Daoy (cell line): ENCODE measurements around the gene PCCB. TPM values are rescaled to one million over a fixed set of nuclear protein-coding genes. Genes with fewer than 3 reads are reported as not detected.

Source experiments
- DNase-seq: peaks from one replicate; pipeline ENCODE4 v3.0.0-alpha.2; 2015; ENCODE audit warnings: low read depth
- total RNA-seq: library from RNA; depleted of rRNA; stranded (reverse); fragments of >200 nt; shearing (Covaris generic); gene quantifications from 2 replicates; pipeline ENCODE4 v1.2.3, GENCODE V29; 2014; rRNA removed

The PCCB gene
- total RNA-seq = 65.7 and 85.3 TPM in 2 replicates

GRCh38 chr3:136250059-136250902, at the start of gene PCCB:
PCCB (plus strand) TSS chr3:136250340; CDS start chr3:136250376, 36 bp downstream.
- DNase-seq = peak; percentile 96

DNA sequence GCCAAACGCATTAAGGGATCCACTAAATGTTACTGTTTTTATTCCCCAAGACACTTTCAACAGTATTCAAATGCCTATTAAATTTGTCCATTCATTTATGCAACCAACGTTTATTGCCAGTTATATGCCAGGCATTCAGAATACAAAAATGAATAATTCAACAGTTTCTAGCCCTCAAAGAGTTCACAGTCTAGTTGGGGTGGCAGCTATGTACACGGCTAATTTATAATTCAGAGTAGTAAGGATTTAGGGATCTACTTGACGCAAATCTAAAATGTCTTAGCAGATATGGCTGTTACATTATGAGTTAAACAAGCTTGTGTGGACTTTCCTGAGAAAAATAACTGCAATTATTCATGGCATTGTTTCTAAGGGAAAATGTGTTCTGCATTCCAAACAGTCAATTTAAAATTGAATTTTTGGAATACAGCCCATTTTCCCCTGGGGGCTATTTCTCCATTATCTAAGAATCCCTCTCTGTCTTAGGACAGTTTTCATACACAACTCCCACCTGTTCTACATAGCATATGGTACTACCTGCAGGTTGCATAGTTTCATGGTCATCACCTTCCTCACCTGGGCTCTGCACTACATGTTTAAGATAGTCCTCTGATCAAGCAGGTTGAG, 42.5 kb upstream of the PCCB start:
- no peak for DNase-seq

- DNase-seq = peak; percentile 25
Measured at GRCh38 chr3:136209921-136210320, 40.2 kb upstream of the PCCB start.

GRCh38 chr3:136211547-136211946, 38.6 kb upstream of the PCCB start:
- DNase-seq = no peak

- peak; percentile 11 for DNase-seq
Measured at GRCh38 chr3:136222746-136223145, 27.4 kb upstream of the PCCB start.

GRCh38 chr3:136232413-136232812, 17.7 kb upstream of the PCCB start:
- no peak for DNase-seq

DNA sequence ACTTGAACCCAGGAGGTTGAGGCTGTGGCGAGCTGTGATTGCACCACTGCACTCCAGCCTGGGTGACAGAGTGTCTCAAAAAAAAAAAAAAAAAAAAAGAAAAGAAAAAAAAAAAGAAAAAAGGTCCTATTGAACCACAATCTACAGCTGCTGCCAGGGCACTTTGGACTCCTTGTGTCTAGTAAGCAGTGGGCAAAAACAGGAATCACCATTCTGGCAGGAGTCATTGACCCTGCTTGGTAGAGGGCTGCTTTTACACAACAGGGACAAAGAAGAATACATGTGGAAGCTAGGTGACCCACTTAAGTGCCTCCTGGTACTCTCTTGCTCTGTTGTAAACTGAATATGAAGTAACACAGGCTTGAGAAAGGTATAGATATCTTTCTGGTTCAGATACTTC, 14.6 kb upstream of the PCCB start:
- DNase-seq = no peak

DNA sequence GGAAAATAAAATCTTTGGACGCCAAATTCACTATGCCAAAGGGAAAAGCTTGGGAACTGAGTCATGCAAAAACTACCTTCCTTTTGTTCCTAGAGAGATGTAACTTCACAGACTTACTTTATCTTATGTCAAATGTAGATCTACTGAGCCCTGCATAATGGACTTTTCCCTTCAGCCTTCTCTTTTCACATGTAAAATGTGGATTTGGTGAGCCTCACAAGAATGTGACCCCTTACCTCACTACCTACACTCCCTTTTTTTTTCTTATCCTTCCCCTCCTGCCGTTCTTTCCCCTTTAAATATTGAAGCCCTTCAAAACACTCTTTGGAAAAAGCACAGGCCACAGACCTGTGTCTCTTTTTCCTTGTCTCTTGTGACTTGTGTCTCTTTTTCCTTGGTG, 14.0 kb upstream of the PCCB start:
- no peak for DNase-seq

- no peak for DNase-seq
Measured at GRCh38 chr3:136237103-136237502, 13.0 kb upstream of the PCCB start.

DNA sequence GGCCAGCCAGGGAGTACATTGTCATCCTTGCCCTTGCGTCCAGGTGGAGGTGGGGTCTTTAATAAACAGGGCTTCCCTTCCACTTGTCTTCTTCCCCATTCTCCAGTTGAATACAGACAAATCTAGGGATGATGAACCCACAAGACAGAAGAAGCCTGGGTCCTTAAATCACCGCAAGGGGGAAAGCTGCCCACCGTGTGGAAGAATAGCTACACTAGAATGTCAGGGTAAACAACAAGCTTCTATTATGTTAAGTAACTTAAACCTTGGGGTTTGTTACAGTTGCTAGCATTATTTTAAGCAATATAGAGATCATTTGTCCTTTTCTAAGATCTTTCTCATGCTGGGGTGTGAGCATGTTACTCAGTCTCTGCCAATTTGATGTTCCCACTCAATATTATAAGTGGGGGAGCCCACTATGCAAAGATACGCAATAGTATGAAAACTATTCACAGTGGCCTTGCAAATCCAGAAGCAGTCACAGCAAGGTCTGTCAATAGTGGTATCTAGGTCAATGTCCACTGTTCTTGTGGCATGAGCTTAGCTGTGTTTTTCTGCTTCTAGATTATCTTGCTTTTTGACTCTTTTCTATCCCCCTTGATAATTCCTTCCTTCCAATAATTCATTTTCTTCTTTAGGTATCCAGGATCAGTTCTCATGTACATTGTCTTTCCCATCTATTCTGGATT, 12.0 kb upstream of the PCCB start:
- DNase-seq = no peak

DNA sequence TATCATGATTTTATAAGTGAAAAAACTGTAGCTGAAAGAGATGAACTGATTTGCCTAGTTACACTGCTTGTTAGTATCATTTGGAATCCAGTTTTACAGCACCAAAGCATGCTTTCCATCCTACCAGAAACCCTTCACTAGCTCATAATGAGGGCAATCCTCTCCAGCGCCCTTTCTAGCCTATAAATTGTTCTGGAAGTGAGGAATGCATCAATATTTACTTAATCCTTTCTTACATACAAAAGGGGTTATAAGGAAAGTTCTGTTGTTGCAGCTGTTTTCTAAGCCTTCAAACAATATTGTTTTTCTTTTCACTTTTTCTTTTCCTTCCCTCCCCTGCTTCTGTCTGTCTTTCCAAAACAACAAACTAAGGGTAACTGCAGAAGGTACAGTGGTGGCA, 11.0 kb upstream of the PCCB start:
- DNase-seq = no peak

DNA sequence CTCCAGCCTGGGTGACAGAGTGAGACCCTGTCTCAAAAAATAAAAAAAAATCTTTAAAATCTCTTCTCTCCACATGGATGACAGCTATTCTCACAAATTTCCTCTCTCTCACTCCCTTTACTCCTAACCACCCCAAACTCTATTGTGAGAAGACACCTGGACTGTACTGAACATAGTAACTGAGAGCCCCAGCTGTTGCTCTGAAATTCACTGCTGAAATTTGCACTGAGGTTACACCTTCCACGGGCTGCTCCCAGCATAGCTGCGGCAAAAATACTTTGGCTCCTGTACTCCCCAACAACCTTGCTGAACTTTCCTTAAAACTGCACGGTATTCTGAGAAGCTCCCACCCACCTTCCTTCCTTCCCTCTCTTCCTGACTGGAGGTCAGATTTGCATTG, 4.4 kb upstream of the PCCB start:
- no peak for DNase-seq

GRCh38 chr3:136247436-136247835, 2.7 kb upstream of the PCCB start:
- no peak for DNase-seq

DNA sequence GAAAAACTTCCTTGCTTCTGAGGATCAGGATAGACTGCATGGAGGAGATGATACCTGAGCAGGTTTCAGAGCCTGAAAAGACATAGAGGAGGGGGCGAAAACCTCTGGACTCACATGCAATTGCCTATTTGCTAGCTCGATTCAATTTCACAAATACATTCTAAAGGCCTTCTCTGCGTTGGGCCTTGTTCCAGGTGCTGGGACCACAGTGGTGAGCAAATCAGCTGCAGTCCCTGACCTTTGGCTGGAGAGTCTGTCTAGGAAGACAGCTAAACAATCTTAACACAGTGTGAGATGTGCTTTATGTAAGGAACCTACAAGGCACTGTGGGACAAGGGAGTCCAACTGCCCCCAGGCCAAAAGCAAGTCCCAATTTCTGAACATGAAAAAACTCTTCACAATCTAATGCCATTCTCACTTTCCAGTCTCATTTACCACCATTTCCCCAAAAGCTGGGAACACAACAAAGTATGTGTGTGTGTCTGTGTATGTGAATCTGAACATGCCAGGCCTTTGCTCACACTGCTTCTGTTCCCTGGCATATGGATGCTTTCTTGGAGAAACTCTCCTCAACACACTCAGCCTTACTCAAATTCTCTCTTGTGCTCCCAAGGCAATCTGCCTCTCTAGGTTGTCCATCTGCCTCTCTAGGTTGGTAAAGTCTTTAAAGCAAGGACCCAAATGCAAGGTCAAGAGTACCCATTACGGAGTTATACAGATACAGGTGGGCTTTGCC, 2.1 kb upstream of the PCCB start:
- no peak for DNase-seq

GRCh38 chr3:136249091-136249490, 1.0 kb upstream of the PCCB start:
- no peak for DNase-seq

GRCh38 chr3:136249593-136249992, 547 bp upstream of the PCCB start:
- DNase-seq = no peak

DNA sequence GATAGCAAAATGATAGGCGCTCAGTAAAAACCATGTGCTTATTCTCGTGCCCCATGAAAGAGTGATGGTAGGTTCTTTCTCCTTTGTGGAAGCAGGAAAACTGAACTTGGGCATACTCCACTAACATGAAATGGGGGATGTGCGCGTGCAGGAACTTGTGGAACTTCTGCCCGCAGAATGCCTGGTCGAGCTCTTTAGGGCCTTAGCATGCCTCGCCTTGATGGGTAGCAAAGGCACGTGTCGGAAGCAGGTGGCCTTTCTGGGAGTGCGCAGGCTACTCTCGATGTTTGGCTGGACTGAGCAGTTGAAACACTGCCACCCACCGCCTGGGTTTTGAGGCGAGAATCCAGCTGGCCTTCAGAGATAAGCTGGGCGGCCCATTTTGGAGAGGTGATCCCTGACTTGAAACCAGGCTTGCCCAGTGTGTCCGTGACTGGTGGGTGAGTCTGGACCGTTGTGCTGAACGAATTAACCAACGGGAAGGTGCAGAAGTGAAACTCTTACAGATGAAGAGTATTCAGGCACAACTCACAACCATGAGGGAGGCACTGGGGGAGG, 842 bp downstream of the PCCB start:
- peak; percentile 65 for DNase-seq

DNA sequence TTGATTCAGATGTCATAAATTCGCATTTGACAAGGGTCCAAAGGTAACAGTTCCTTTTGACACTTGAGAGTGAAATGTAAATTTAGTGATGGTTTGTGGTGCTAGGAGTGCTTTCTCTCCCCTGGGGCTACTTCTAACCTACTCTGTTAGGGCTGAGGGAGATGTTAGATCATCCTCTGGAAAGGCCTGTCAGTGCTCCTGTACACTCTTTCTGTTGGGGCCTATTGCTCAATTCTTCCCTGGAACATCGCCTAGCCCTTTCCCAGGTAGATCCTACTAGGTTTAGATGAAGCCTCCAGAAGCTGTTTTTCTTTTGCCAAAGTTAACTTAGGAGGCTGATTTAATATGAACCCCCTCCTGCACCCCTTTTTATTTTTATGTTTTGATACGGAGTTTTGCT, 1.4 kb downstream of the PCCB start:
- no peak for DNase-seq

- no peak for DNase-seq
Measured at GRCh38 chr3:136255672-136256406, 5.7 kb downstream of the PCCB start.

- DNase-seq = no peak
Measured at GRCh38 chr3:136258199-136258598, 8.1 kb downstream of the PCCB start.

GRCh38 chr3:136261826-136262225, 11.7 kb downstream of the PCCB start:
- no peak for DNase-seq
